Measurements from ENCODE around the gene FOXP1. TPM values are rescaled to one million over a fixed set of nuclear protein-coding genes. Genes with fewer than 3 reads are reported as not detected.

Gene FOXP1
- total and polyA plus RNA-seq, 2 of the 13 experiments (the other 11 are each of a cell fraction or from before 2014, with no cell fraction given): 40.4 to 59.0 TPM

- TF ChIP-seq HNF1A (IDR thresholded peaks at IDR 0.05; ENCODE audit: low read depth) (0 out of 2 replicates have a peak, but pooled peaks have one; percentile 28), HNF1A (CRISPR knock-in tag; IDR thresholded peaks at IDR 0.05; ENCODE audit: borderline replicate concordance) (peak; percentile 64; the same call in 1 of the 2 replicates), ZNF816 (CRISPR knock-in tag; IDR thresholded peaks at IDR 0.05; ENCODE audit: borderline replicate concordance) (no peak), ZNF704 (CRISPR knock-in tag; IDR thresholded peaks at IDR 0.05; ENCODE audit: borderline replicate concordance) (no peak), TEF (CRISPR knock-in tag; IDR thresholded peaks at IDR 0.05) (no peak), EED (CRISPR knock-in tag; IDR thresholded peaks at IDR 0.05) (no peak), ZNF180 (CRISPR knock-in tag; IDR thresholded peaks at IDR 0.05; ENCODE audit: borderline replicate concordance, low read depth) (no peak), GTF3A (CRISPR knock-in tag; conservative IDR thresholded peaks at IDR 0.05) (no peak), CHCHD3 (CRISPR knock-in tag; IDR thresholded peaks at IDR 0.05) (no peak), ZBTB4 (CRISPR knock-in tag; IDR thresholded peaks at IDR 0.05; ENCODE audit: borderline replicate concordance) (no peak), ZNF784 (CRISPR knock-in tag; IDR thresholded peaks at IDR 0.05; ENCODE audit: borderline replicate concordance) (no peak), ZBTB49 (CRISPR knock-in tag; IDR thresholded peaks at IDR 0.05; ENCODE audit: borderline replicate concordance) (no peak), ZNF841 (CRISPR knock-in tag; IDR thresholded peaks at IDR 0.05; ENCODE audit: borderline replicate concordance) (no peak), NKX3-1 (CRISPR knock-in tag; IDR thresholded peaks at IDR 0.05) (no peak)
Measured at GRCh38 chr3:71245971-71246880, 337.3 kb downstream of the FOXP1 start (continued).
